ENCODE measurements around the gene SHC3. TPM values are rescaled to one million over a fixed set of nuclear protein-coding genes. Genes with fewer than 3 reads are reported as not detected.

The SHC3 gene
- total RNA-seq, 2 experiments from 2014 or later = not detected

DNA sequence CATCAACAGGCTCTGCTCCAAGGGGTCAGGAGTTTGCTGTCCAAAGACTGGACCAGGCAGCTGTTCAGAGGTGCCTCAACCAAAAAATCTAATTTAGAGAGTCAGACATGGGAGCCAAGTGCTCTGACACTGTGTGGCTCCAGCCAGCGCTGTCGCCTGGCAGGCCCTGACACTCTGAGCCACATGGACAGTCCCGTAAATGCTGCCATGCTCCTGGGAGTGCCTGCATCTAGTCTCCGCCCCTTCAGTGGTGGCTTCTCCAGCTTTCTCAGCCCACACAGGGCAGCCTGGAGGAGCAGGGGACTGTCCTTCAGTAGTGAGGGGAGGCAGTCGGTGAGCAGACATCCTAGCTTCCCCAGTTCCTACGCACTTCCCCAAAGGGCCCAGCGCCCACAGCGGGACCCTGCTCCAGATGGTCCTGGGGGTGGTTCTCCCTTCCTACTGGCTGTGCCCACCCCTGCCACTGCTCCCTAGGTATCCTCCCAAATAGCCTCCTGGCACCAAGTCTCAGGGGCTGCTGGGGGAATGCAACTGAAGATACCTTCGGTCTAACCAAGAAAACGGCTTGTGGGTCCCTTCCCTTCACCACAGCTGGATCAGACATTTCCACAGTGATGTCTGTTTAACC is 72.3 kb downstream of the SHC3 start:
- POLR2A ChIA-PET = no interaction called here
- Mint-ChIP-seq H3K27ac (no peak overlapping the region), H3K9me3 (no peaks in the 10 kb centered on the region), H3K4me3 (no peak overlapping the region), H3K36me3 (ENCODE audit: low read depth) (no peaks in the 10 kb centered on the region), H3K27me3 (peaks cover 12% of the 10 kb centered on the region), H3K4me1 (ENCODE audit: low read depth) (no peaks in the 10 kb centered on the region)
- ATAC-seq = no peak
- CTCF ChIA-PET = no interaction called here
- intact Hi-C loops (cut with micrococcal nuclease) = no loop called here
- no peak for TF ChIP-seq CTCF (IDR thresholded peaks at IDR 0.05)
- no peak for DNase-seq

DNA sequence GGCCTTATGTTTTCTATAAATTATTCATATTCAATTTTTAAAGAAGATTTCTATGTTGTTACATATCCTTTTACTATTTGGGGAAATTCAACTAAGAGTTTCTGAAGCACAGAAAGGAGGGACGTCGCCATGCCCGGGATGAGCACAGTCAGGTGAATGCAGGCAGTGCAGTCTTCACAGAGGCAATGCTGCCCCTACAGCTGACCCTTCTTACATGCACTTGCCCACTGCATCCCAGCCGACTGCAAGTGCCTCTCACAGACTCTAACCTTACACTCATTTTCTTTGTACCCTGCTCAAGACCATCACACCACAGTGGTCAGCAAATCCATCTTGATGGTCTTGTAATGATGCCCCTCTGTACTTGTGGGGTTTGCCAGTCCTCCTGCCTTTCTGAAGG is 73.8 kb downstream of the SHC3 start:
- TF ChIP-seq CTCF (IDR thresholded peaks at IDR 0.05) = no peak
- Mint-ChIP-seq H3K9me3 (no peaks in the 10 kb centered on the region), H3K4me3 (no peak overlapping the region), H3K27ac (no peak overlapping the region), H3K27me3 (peaks cover 8% of the 10 kb centered on the region), H3K4me1 (ENCODE audit: low read depth) (no peaks in the 10 kb centered on the region), H3K36me3 (ENCODE audit: low read depth) (no peaks in the 10 kb centered on the region)
- CTCF ChIA-PET = no interaction called here
- POLR2A ChIA-PET = no interaction called here
- ATAC-seq (no peak), DNase-seq (no peak)
- intact Hi-C loops (cut with micrococcal nuclease) = no loop called here

- CTCF ChIA-PET = no interaction called here
- ATAC-seq (no peak), DNase-seq (no peak)
- peaks cover 7% of the 10 kb centered on the region for H3K27me3 Mint-ChIP-seq
- TF ChIP-seq CTCF (IDR thresholded peaks at IDR 0.05) = no peak
- no peaks in the 10 kb centered on the region for H3K4me1 Mint-ChIP-seq (ENCODE audit: low read depth)
- intact Hi-C loops (cut with micrococcal nuclease) = no loop called here
- H3K36me3 Mint-ChIP-seq (ENCODE audit: low read depth) = no peaks in the 10 kb centered on the region
- H3K4me3 Mint-ChIP-seq = no peak overlapping the region
- POLR2A ChIA-PET = no interaction called here
- peaks cover 3% of the 10 kb centered on the region for H3K9me3 Mint-ChIP-seq
- no peak overlapping the region for H3K27ac Mint-ChIP-seq
Observed at GRCh38 chr9:89097219-89097618, 81.4 kb downstream of the SHC3 start.

GRCh38 chr9:89096807-89097206 is 81.8 kb downstream of the SHC3 start:
- H3K4me1 Mint-ChIP-seq (ENCODE audit: low read depth) = no peaks in the 10 kb centered on the region
- H3K9me3 Mint-ChIP-seq = peaks cover 3% of the 10 kb centered on the region
- intact Hi-C loops (cut with micrococcal nuclease) = no loop called here
- ChIA-PET CTCF (no interaction called here), POLR2A (no interaction called here)
- no peak overlapping the region for H3K27ac Mint-ChIP-seq
- no peak for TF ChIP-seq CTCF (IDR thresholded peaks at IDR 0.05)
- H3K27me3 Mint-ChIP-seq = peaks cover 5% of the 10 kb centered on the region
- H3K4me3 Mint-ChIP-seq = no peak overlapping the region
- ATAC-seq = no peak
- DNase-seq = no peak
- H3K36me3 Mint-ChIP-seq (ENCODE audit: low read depth) = no peaks in the 10 kb centered on the region

DNA sequence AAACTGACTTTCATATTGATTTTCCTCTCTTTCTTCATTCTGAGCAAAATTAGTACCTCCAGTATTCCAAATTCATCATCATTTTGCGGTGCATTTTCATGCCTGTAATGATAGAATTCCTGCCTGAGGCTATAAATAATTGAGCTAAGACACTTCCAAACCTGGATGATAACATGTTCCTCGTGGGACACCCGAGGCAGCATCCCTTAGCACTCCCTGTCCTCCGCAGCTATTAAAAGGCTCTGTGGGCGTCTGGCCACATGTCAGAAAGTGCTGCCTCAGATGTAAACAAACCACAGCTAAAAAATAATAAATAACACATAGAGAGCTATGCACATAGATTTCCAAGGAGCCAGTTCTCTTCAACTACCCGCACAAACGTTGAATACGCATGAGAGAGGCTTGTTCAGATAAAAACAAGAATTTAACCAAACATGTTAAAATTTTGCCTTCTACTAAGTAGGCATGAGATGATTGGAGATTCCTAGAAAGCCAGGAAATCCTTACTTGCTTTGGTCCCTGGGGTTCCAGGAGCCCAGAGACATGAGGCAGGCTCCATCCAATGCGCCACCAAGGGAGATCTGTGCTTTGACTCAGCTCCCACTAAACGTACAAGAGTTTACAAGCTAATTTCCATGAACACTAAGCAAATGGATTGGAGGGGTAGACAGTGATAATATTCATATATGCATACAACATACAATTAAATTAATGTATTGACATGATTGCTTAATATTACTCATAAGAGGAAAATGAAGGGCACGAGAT is 82.7 kb downstream of the SHC3 start:
- CTCF ChIA-PET = no interaction called here
- H3K36me3 Mint-ChIP-seq (ENCODE audit: low read depth) = no peaks in the 10 kb centered on the region
- POLR2A ChIA-PET = interaction anchor here (0.6 to 0.7 kb wide), 3 partner anchors 14 to 250 kb away, joined by 3 read pairs; no protein-coding TSS in a partner anchor
- H3K27ac Mint-ChIP-seq = no peak overlapping the region
- no peaks in the 10 kb centered on the region for H3K4me1 Mint-ChIP-seq (ENCODE audit: low read depth)
- H3K4me3 Mint-ChIP-seq = no peak overlapping the region
- peaks cover 5% of the 10 kb centered on the region for H3K27me3 Mint-ChIP-seq
- DNase-seq = no peak
- intact Hi-C loops (cut with micrococcal nuclease) = no loop called here
- no peak for TF ChIP-seq CTCF (IDR thresholded peaks at IDR 0.05)
- ATAC-seq = no peak
- H3K9me3 Mint-ChIP-seq = peaks cover 3% of the 10 kb centered on the region

Data from activated CD8-positive, alpha-beta T cell treated with anti-CD3 and anti-CD28 coated beads for 36 hours (primary cell).